RCC 7860 (cell line): ENCODE results near the gene GREB1.

Experiments used
- DNase-seq: peaks from one replicate; pipeline ENCODE4 v3.0.0-alpha.2; 2015; ENCODE audit warnings: low spot score
- FAIRE-seq: peaks from 2 replicates; lab custom pipeline; 2012; peaks lifted over from hg19 to GRCh38; lab: Jason Lieb, UNC

Gene GREB1

GRCh38 chr2:11596801-11597200 lies 63.0 kb downstream of the GREB1 start:
- DNase-seq: no peak
- FAIRE-seq: no peak

- FAIRE-seq: no peak
- no peak for DNase-seq
Measured at GRCh38 chr2:11597538-11598225, 63.8 kb downstream of the GREB1 start.

GRCh38 chr2:11598228-11598731 lies 64.4 kb downstream of the GREB1 start:
- DNase-seq (no peak), FAIRE-seq (no peak)

- no peak for DNase-seq
- FAIRE-seq: no peak
Measured at GRCh38 chr2:11602563-11603204, 68.8 kb downstream of the GREB1 start.

DNA sequence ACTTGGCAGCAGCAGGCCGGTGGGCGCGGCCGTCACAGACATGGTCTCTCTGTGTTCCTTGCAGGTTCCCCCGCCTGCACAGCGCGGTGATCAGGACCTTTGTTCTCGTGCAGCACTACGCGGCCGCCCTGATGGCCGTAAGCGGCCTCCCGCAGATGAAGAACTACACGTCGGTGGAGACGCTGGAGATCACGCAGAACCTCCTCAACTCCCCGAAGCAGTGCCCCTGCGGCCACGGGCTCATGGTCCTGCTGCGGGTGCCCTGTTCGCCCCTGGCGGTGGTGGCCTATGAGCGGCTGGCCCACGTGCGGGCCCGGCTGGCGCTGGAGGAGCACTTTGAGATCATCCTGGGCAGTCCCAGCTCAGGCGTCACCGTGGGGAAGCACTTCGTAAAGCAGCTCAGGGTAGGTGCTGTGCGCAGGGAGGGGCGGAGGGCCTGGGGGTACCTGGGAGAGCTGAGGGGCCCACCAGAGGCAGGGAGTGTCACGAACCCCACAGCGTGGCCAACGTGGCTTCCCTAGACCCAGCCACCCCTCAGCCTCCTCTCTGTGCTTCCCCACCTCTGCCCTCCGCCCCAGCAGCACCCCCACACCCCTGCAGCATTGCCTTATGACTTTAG lies 76.9 kb downstream of the GREB1 start:
- DNase-seq (no peak), FAIRE-seq (no peak)

DNA sequence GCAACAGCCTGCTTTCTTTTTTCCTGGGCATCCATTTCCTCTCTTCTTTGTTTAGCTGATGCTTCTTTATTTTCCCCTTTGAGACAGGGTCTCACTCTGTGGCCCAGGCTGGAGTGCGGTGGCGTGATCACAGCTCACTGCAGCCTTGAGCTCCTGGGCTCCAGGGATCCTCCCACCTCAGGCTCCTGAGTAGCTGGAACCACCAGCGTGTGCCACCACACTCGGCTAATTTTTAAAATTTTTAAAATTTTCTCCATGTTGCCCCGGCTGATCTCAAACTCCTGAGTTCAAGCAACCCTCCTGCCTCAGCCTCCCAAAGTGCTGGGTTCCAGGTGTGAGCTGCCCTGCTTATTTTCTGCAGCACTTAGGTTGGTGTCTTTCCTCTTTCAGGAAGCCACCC lies 77.4 kb downstream of the GREB1 start:
- FAIRE-seq (no peak), DNase-seq (no peak)

- FAIRE-seq: no peak
Measured at GRCh38 chr2:11612553-11613215, 78.8 kb downstream of the GREB1 start.

GRCh38 chr2:11613297-11613696 lies 79.5 kb downstream of the GREB1 start:
- no peak for FAIRE-seq

More at GRCh38 chr2:11612553-11613215, 78.8 kb downstream of the GREB1 start:
- DNase-seq: no peak

DNA sequence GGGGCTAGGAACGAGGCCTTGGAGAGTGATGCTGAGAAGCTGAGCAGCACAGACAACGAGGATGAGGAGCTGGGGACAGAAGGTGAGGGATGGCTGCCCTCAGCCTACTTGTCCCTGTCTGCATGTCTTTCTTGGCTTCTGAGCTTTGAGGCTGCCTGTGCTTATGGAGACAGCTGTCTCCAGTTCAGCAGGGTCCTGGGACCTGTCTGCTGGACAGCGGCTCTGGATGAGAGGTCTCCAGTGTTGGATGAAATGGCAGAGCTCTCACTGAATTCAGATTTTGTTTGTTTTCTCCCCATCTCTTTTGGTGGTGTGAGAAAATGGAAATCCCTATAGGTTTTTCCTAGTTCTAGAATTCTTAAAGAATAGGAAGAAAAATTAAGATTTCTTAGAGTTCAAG lies 81.4 kb downstream of the GREB1 start:
- DNase-seq: no peak
- no peak for FAIRE-seq

More at GRCh38 chr2:11613297-11613696, 79.5 kb downstream of the GREB1 start:
- DNase-seq: no peak

- DNase-seq (no peak), FAIRE-seq (no peak)
Measured at GRCh38 chr2:11616097-11616687, 82.3 kb downstream of the GREB1 start.

DNA sequence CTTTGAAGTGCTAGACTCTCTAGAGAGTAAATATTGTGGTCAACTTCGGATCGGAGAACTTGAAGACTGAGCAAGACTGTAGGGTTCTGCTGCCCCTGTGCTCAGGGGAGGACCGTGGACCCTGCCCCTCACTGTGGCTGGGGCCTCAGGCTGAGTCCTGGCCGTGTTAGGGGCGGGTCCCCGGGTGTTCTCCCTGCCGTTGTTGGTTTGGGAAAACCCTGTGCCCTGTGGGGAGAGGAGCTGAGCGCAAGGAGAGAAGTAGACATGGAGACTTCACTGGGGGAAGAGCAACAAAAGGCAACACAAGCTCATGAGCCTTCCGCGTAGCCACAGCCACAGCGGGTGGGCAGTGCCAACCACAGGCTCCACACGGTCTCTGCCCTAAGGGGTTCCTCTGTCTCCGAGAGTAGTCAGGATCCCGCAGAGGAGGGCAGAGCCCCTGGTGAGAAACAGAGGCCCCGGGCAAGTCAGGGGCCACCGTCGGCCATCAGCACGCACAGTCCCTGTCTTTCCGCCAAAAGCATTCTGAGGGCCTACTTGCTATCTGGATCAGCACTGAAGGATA lies 83.1 kb downstream of the GREB1 start:
- FAIRE-seq (no peak), DNase-seq (no peak)

- DNase-seq (no peak), FAIRE-seq (no peak)
Measured at GRCh38 chr2:11617527-11617926, 83.7 kb downstream of the GREB1 start.

- FAIRE-seq (no peak), DNase-seq (no peak)
Measured at GRCh38 chr2:11617984-11618707, 84.3 kb downstream of the GREB1 start.

DNA sequence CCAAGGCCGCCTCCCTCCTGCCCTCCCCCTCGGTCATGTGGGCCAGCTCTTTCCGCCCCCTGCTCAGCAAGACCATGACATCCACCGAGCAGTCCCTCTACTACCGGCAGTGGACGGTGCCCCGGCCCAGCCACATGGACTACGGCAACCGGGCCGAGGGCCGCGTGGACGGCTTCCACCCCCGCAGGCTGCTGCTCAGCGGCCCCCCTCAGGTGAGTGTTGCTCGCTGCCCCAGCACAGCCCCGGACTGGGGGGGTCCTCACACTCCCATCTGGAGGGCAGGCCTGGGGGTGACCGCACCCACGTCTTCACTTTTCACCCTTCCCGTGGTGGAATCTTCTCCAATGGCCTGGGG lies 84.8 kb downstream of the GREB1 start:
- FAIRE-seq (no peak), DNase-seq (no peak)

GRCh38 chr2:11621410-11621809 lies 87.6 kb downstream of the GREB1 start:
- FAIRE-seq (no peak), DNase-seq (no peak)

DNA sequence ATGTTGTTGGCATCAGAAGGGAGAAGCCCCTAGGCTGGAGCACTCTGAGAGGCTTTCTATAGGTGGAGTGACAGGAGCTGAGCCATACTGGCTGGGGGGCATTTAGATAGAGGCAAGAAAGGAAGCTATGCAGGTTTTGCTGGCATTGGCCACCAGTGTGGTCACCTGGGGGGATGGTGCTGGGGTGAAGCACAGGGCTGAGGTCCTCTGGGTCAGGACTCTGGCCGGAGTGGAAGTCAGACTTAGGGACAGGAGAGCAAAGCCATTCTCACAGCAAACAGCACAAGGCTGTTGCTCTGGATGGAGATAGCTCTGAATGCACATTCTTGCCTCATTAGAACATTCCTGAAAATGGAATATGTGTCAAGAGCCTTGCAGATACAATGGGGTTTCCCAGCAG lies 88.8 kb downstream of the GREB1 start:
- FAIRE-seq (no peak), DNase-seq (no peak)

GRCh38 chr2:11624893-11625292 lies 91.0 kb downstream of the GREB1 start:
- no peak for DNase-seq
- no peak for FAIRE-seq

DNA sequence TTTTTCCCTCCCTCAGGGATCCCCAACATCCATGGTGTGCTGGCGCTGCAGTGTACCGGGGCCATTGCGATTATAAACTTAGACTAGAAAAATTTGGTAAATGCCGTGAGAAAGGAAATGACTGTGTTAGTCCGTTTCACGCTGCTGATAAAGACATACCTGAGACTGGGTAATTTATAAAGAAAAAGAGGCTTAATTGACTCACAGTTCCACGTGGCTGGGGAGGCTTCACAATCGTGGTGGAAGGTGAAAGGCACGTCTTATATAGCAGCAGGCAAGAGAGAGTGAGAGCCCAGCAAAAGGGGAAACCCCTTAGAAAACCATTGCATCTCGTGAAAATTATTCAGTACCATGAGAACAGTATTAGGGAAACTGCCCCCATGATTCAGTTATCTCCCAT lies 91.8 kb downstream of the GREB1 start:
- DNase-seq: no peak
- FAIRE-seq: no peak

DNA sequence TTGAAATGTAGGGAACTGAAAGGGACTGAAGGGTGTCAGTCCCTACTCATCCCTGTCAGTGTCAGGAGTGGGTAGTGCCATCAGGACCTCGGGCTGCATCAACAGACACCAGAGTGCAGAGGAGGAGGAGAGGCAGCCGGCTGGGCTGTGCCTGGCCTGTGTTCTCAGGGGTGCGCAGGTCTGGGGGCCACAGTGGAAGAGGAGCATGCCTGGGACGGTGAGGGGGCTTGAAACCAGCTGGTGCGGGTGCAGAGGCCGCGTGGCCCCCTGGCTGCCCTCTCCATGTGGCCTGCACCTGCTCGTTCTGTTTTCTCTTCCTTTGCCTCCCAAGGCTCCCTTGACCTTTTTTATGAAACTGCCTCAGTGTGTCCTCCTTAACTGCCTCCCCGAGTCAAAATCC lies 94.8 kb downstream of the GREB1 start:
- DNase-seq (no peak), FAIRE-seq (no peak)

GRCh38 chr2:11629215-11629614 lies 95.4 kb downstream of the GREB1 start:
- no peak for FAIRE-seq

More at GRCh38 chr2:11629215-11629614, 95.4 kb downstream of the GREB1 start:
- DNase-seq: no peak
